DND-41 (cell line): ENCODE measurements around the gene PNMA1.

ENCODE experiments used
- ATAC-seq: fragments of 200-7000 bp; cut with Tn5 transposase; 3 replicates; pipeline ENCODE4 v1.9.1; 2021; ENCODE audit warnings: low read depth; ENCODE audit not compliant: insufficient read depth
- DNase-seq: peaks from one replicate; pipeline ENCODE4 v3.0.0-alpha.2; 2020
- H2AFZ ChIP-seq: 2 replicates; pipeline ENCODE4 v1.6.0; 2012; ENCODE audit warnings: low read depth, low read length
- H3K27ac ChIP-seq: 2 replicates; pipeline ENCODE4 v1.5.1; 2012; ENCODE audit warnings: low read length, inconsistent platforms
- H3K27me3 ChIP-seq: fragments of 200-600 bp; sonication (generic); 2 replicates; pipeline ENCODE4 v1.6.0; 2012; ENCODE audit warnings: low read length, mild to moderate bottlenecking, inconsistent platforms; ENCODE audit not compliant: insufficient read depth, poor library complexity
- H3K36me3 ChIP-seq: 2 replicates; pipeline ENCODE4 v1.5.1; 2012; ENCODE audit warnings: low read length, inconsistent platforms; ENCODE audit not compliant: insufficient read depth
- H3K4me1 ChIP-seq: 2 replicates; pipeline ENCODE4 v1.5.1; 2012; ENCODE audit warnings: mild to moderate bottlenecking, low read length; ENCODE audit not compliant: insufficient read depth
- H3K4me2 ChIP-seq: 2 replicates; pipeline ENCODE4 v1.6.0; 2012; ENCODE audit warnings: mild to moderate bottlenecking, moderate library complexity, low read length, inconsistent platforms; ENCODE audit not compliant: insufficient read depth
- H3K4me3 ChIP-seq, 2 experiments: fragments of 200-600 bp in 1 of 2; shearing (Covaris generic) in 1 of 2; 2 replicates each; pipeline ENCODE4 v1.5.1; 2012 to 2016; ENCODE audit warnings: inconsistent platforms in 2 of 2, low read length in 2 of 2, mild to moderate bottlenecking in 2 of 2, low read depth in 1 of 2, moderate library complexity in 1 of 2
- H3K79me2 ChIP-seq: 2 replicates; pipeline ENCODE4 v1.6.0; 2012; ENCODE audit warnings: low read length, inconsistent platforms; ENCODE audit not compliant: insufficient read depth
- H3K9ac ChIP-seq: 2 replicates; pipeline ENCODE4 v1.6.0; 2012; ENCODE audit warnings: low read depth, mild to moderate bottlenecking, inconsistent platforms, low read length, moderate library complexity
- H3K9me3 ChIP-seq: 2 replicates; pipeline ENCODE4 v1.5.1; 2012; ENCODE audit warnings: low read length, moderate library complexity, mild to moderate bottlenecking, inconsistent platforms; ENCODE audit not compliant: insufficient read depth, severe bottlenecking
- H4K20me1 ChIP-seq: 2 replicates; pipeline ENCODE4 v1.6.0; 2012; ENCODE audit warnings: low read length; ENCODE audit not compliant: insufficient read depth
- EZH2 ChIP-seq: IDR thresholded peaks from 3 replicates; pipeline ENCODE4 v1.6.1; 2012; ENCODE audit warnings: borderline replicate concordance, low read depth, mild to moderate bottlenecking, moderate library complexity, low read length, inconsistent platforms; ENCODE audit not compliant: severe bottlenecking
- TF ChIP-seq, protein P1 (sequence below): IDR thresholded peaks from 2 replicates; pipeline ENCODE4 v1.5.1; 2012; ENCODE audit warnings: borderline replicate concordance, low read length, moderate library complexity, mild to moderate bottlenecking; ENCODE audit not compliant: poor library complexity, severe bottlenecking; ENCODE audit errors: extremely low read depth

Gene PNMA1

DNA sequence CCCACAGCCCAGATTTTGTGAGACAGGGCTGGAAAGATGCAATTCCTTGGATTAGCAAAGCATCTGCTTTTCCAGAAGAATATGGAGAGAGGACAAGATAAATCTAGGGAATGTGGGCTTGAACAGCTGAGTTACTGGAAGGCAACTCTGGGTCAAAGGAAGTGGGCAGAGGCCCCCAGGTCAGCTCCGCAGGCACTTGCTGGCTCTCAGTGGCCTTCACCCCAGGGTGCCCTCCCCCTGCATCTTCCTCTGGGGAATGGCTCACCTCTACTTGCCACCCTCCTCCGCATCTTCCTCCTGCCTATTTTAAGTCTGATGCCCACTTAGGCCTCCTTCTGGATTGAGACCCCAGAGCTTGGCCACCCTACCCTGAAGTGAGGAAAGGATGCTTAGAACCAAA, 10.5 kb upstream of the PNMA1 start:
- ATAC-seq = no peak
- no peak overlapping the region for H3K27ac ChIP-seq
- H2AFZ ChIP-seq = no peak overlapping the region
- no peak for TF ChIP-seq EZH2
- TF ChIP-seq, protein P1, sequence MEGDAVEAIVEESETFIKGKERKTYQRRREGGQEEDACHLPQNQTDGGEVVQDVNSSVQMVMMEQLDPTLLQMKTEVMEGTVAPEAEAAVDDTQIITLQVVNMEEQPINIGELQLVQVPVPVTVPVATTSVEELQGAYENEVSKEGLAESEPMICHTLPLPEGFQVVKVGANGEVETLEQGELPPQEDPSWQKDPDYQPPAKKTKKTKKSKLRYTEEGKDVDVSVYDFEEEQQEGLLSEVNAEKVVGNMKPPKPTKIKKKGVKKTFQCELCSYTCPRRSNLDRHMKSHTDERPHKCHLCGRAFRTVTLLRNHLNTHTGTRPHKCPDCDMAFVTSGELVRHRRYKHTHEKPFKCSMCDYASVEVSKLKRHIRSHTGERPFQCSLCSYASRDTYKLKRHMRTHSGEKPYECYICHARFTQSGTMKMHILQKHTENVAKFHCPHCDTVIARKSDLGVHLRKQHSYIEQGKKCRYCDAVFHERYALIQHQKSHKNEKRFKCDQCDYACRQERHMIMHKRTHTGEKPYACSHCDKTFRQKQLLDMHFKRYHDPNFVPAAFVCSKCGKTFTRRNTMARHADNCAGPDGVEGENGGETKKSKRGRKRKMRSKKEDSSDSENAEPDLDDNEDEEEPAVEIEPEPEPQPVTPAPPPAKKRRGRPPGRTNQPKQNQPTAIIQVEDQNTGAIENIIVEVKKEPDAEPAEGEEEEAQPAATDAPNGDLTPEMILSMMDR = no peak
- no peaks in the 10 kb centered on the region for H3K27me3 ChIP-seq
- peaks cover 11% of the 10 kb centered on the region for H4K20me1 ChIP-seq
- H3K4me2 ChIP-seq = no peak overlapping the region
- H3K79me2 ChIP-seq = no peaks in the 10 kb centered on the region
- H3K9ac ChIP-seq = no peak overlapping the region
- peaks cover 98% of the 10 kb centered on the region for H3K36me3 ChIP-seq
- no peak overlapping the region for H3K4me3 ChIP-seq
- no peaks in the 10 kb centered on the region for H3K4me1 ChIP-seq
- H3K9me3 ChIP-seq = no peaks in the 10 kb centered on the region
- DNase-seq = no peak

DNA sequence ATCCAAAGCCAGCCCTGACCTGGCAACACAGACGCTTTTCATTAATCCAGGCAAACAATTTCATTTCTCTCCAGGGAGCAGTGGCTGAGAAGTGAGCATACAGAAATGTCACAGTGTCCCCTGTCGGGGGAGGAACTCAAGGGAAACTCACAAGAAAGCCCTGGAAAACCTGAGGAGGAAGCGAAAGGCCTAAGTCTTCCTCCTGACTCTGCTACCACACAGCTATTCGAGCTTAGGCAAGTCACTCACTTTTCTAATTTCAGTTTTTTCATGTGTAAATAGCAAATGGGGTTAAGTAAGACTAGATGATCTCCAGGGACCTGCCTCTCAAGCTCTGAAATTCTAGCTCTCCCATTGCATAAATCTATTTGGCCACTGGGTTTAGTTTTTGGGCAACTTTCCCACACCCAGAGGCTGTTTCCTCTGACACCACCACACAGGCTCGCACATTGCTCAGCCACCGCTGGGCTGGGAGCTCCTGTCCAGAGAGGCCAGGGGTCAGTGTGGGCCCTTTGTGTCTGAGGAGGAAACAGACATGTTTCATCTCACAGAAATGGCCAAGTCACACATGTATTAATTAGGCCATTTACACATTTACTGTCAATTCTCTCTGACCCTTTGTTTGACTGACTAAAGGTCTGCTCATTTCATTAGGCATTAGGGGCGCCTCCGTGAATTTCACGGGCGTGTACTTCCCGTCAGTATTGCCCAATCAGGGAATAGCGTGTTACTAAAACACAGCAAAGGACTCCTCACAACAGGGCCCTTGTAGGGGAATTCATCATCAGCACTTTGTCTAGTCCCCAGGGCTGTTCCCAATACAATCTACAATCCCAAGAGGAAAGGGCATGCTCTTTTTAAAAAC, 9.8 kb upstream of the PNMA1 start:
- Histone ChIP-seq H3K79me2 (no peaks in the 10 kb centered on the region), H3K27me3 (no peaks in the 10 kb centered on the region), H3K36me3 (peaks cover 98% of the 10 kb centered on the region), H3K4me1 (no peaks in the 10 kb centered on the region), H3K9me3 (no peaks in the 10 kb centered on the region), H4K20me1 (peaks cover 8% of the 10 kb centered on the region), H3K9ac (no peak overlapping the region), H2AFZ (no peak overlapping the region), H3K27ac (no peak overlapping the region), H3K4me2 (no peak overlapping the region), H3K4me3 (no peak overlapping the region)
- TF ChIP-seq, protein P1 = no peak
- TF ChIP-seq EZH2 = no peak
- DNase-seq = no peak
- no peak for ATAC-seq

DNA sequence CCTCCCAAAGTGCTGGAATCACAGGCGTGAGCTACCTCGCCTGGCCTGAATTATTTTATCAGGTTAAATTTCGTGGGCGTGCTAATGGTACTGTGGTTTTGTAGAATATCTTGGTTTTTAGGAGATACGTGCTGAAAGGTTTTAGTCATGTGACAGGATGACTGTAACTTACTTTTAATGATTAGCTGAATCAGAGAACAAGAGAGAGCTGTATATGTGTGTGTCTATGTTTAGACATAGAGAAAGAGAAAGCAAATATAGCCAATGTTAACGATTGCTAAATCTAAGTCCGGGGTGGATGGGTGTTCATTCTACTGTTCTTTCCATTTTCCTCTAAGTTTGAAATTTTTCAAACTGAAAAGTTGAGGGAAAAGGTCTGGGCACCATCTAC, 9.2 kb upstream of the PNMA1 start:
- H3K4me3 ChIP-seq = no peak overlapping the region
- peaks cover 98% of the 10 kb centered on the region for H3K36me3 ChIP-seq
- ATAC-seq (no peak), DNase-seq (no peak)
- H3K4me1 ChIP-seq = no peaks in the 10 kb centered on the region
- H3K9me3 ChIP-seq = no peaks in the 10 kb centered on the region
- H3K4me2 ChIP-seq = no peak overlapping the region
- peaks cover 6% of the 10 kb centered on the region for H4K20me1 ChIP-seq
- no peak overlapping the region for H3K27ac ChIP-seq
- no peaks in the 10 kb centered on the region for H3K27me3 ChIP-seq
- H3K9ac ChIP-seq = no peak overlapping the region
- no peak for TF ChIP-seq EZH2
- TF ChIP-seq, protein P1 = no peak
- H3K79me2 ChIP-seq = no peaks in the 10 kb centered on the region
- no peak overlapping the region for H2AFZ ChIP-seq
